KMS-11 (cell line): Measurements from ENCODE around the gene BNIPL.

Source experiments
- H2AFZ ChIP-seq: fragments of 200-600 bp; sonication (generic); 2 replicates; pipeline ENCODE4 v1.6.1; 2016; ENCODE audit warnings: antibody characterized with exemption, mixed run types, low read depth
- H3K27ac ChIP-seq: fragments of 200-600 bp; sonication (generic); 2 replicates; pipeline ENCODE4 v1.6.1; 2016; ENCODE audit warnings: mild to moderate bottlenecking, mixed run types
- H3K27me3 ChIP-seq: fragments of 200-600 bp; sonication (generic); 2 replicates; pipeline ENCODE4 v1.6.1; 2017; ENCODE audit warnings: mild to moderate bottlenecking, low read depth, mixed run types, moderate library complexity; ENCODE audit not compliant: insufficient read depth
- H3K36me3 ChIP-seq: fragments of 200-600 bp; sonication (generic); 2 replicates; pipeline ENCODE4 v1.6.1; 2017; ENCODE audit warnings: mild to moderate bottlenecking, mixed run types; ENCODE audit not compliant: insufficient read depth
- H3K4me1 ChIP-seq: fragments of 200-600 bp; sonication (generic); 2 replicates; pipeline ENCODE4 v1.6.1; 2016; ENCODE audit warnings: mild to moderate bottlenecking, low read depth, mixed run types; ENCODE audit not compliant: poor library complexity, severe bottlenecking
- H3K4me2 ChIP-seq: fragments of 200-600 bp; sonication (generic); 2 replicates; pipeline ENCODE4 v1.7.0; 2016; ENCODE audit warnings: mild to moderate bottlenecking, mixed run types
- H3K4me3 ChIP-seq: fragments of 200-600 bp; sonication (generic); IDR thresholded peaks from 2 replicates; pipeline ENCODE4 v1.6.1; 2017; ENCODE audit warnings: low read depth, low read length, mixed read lengths; ENCODE audit not compliant: insufficient read depth
- H3K79me2 ChIP-seq: fragments of 200-600 bp; sonication (generic); 2 replicates; pipeline ENCODE4 v1.6.1; 2016; ENCODE audit warnings: low read depth, mixed run types; ENCODE audit not compliant: insufficient read depth
- H3K9ac ChIP-seq: fragments of 200-600 bp; sonication (generic); 2 replicates; pipeline ENCODE4 v1.6.1; 2016; ENCODE audit warnings: mild to moderate bottlenecking, mixed run types
- H4K20me1 ChIP-seq: fragments of 200-600 bp; sonication (generic); 2 replicates; pipeline ENCODE4 v1.6.1; 2016; ENCODE audit warnings: mild to moderate bottlenecking, mixed run types; ENCODE audit not compliant: insufficient read depth
- CTCF ChIP-seq: fragments of 200-600 bp; sonication (generic); conservative IDR thresholded peaks from 2 replicates; pipeline ENCODE4 v1.6.1; 2017; ENCODE audit warnings: low read depth, mild to moderate bottlenecking, antibody characterized with exemption, low read length, moderate library complexity, mixed read lengths

BNIPL gene

GRCh38 chr1:151036356-151036755, at the start of gene BNIPL:
BNIPL (plus strand) TSS chr1:151036586; CDS start chr1:151036726, 140 bp downstream.
- no peak within 1 kb of the TSS for H2AFZ ChIP-seq
- H3K27ac ChIP-seq = no peak within 1 kb of the TSS
- H3K27me3 ChIP-seq = no peaks in the 10 kb centered on the region
- no peak within 1 kb of the TSS for H3K9ac ChIP-seq
- TF ChIP-seq CTCF = no peak
- no peak within 1 kb of the TSS for H3K4me3 ChIP-seq
- no peaks in the 10 kb centered on the region for H4K20me1 ChIP-seq
- H3K79me2 ChIP-seq = no peaks in the 10 kb centered on the region
- no peaks in the 10 kb centered on the region for H3K36me3 ChIP-seq
- no peaks in the 10 kb centered on the region for H3K4me1 ChIP-seq
- H3K4me2 ChIP-seq = no peak within 1 kb of the TSS

- Histone ChIP-seq H3K9ac (no peak overlapping the region), H3K36me3 (no peaks in the 10 kb centered on the region), H3K4me2 (no peak overlapping the region), H3K27me3 (no peaks in the 10 kb centered on the region), H4K20me1 (no peaks in the 10 kb centered on the region), H3K79me2 (no peaks in the 10 kb centered on the region), H3K4me3 (no peak overlapping the region), H2AFZ (no peak overlapping the region), H3K4me1 (no peaks in the 10 kb centered on the region), H3K27ac (no peak overlapping the region)
- no peak for TF ChIP-seq CTCF
Measured at GRCh38 chr1:150987924-150988323, 48.5 kb upstream of the BNIPL start.

GRCh38 chr1:150992626-150993025, 43.8 kb upstream of the BNIPL start:
- peaks cover 18% of the 10 kb centered on the region for H3K4me1 ChIP-seq
- no peak overlapping the region for H2AFZ ChIP-seq
- no peak for TF ChIP-seq CTCF
- H3K4me2 ChIP-seq = no peak overlapping the region
- H3K27ac ChIP-seq = no peak overlapping the region
- no peaks in the 10 kb centered on the region for H3K36me3 ChIP-seq
- no peak overlapping the region for H3K4me3 ChIP-seq
- no peak overlapping the region for H3K9ac ChIP-seq
- H3K27me3 ChIP-seq = no peaks in the 10 kb centered on the region
- no peaks in the 10 kb centered on the region for H4K20me1 ChIP-seq
- no peaks in the 10 kb centered on the region for H3K79me2 ChIP-seq

GRCh38 chr1:150994248-150994647, 42.1 kb upstream of the BNIPL start:
- H3K4me1 ChIP-seq = peaks cover 23% of the 10 kb centered on the region

More at GRCh38 chr1:150994248-150994647, 42.1 kb upstream of the BNIPL start:
- H3K9ac ChIP-seq = no peak overlapping the region
- no peaks in the 10 kb centered on the region for H3K36me3 ChIP-seq
- H3K27me3 ChIP-seq = no peaks in the 10 kb centered on the region
- no peak overlapping the region for H3K27ac ChIP-seq
- no peak overlapping the region for H2AFZ ChIP-seq
- no peak overlapping the region for H3K4me3 ChIP-seq
- H3K4me2 ChIP-seq = no peak overlapping the region
- H4K20me1 ChIP-seq = no peaks in the 10 kb centered on the region
- no peaks in the 10 kb centered on the region for H3K79me2 ChIP-seq
- no peak for TF ChIP-seq CTCF
